HCT116 (cell line): ENCODE measurements around the gene GCN1. TPM values are rescaled to one million over a fixed set of nuclear protein-coding genes. Genes with fewer than 3 reads are reported as not detected.

Experiments
- ATAC-seq: fragments of 200-7000 bp; cut with Tn5 transposase; 2 replicates; pipeline ENCODE4 v1.9.1; 2020; ENCODE audit warnings: mild to moderate bottlenecking, moderate library complexity
- BruUV-seq: library from RNA; stranded (reverse); fragments of 400-500 nt; replicated peaks from 2 replicates; lab custom pipeline; 2021; lab: Mats Ljungman, UMichigan
- CTCF ChIA-PET: fragments of 300-600 bp; sonication (Branson Sonifier 250); formaldehyde crosslinking; loops from one replicate; lab custom pipeline; 2021; ENCODE audit warnings: antibody characterized with exemption; lab: Charles Lee
- POLR2A ChIA-PET: fragments of 300-600, 350-600 bp; sonication (Branson Sonifier 250); formaldehyde crosslinking; loops from one replicate; lab custom pipeline; 2021; ENCODE audit warnings: antibody characterized with exemption; lab: Charles Lee
- RAD21 ChIA-PET, 2 experiments: fragments of 300-600 bp; sonication (Branson Sonifier 250); formaldehyde crosslinking; loops; one replicate each; lab custom pipeline; 2023; ENCODE audit warnings: low total read pairs in 2 of 2; ENCODE audit not compliant: uncharacterized antibody in 2 of 2, unreplicated experiment in 2 of 2, low non-redundant PET in 1 of 2; lab: Charles Lee
- DNase-seq: peaks from one replicate; pipeline ENCODE4 v3.0.0-alpha.2; 2010; ENCODE audit warnings: low read depth, low spot score
- H2AFZ ChIP-seq: fragments of 200-600 bp; shearing (Covaris generic), sonication (generic); 2 replicates; pipeline ENCODE4 v1.6.1; 2017; ENCODE audit warnings: low read depth, mixed run types, mixed read lengths, antibody characterized with exemption, low read length; ENCODE audit not compliant: poor library complexity, severe bottlenecking
- H3K27ac ChIP-seq: 2 replicates; pipeline ENCODE4 v1.5.1; 2012; ENCODE audit warnings: low read depth, low read length
- H3K27me3 ChIP-seq: fragments of 200-600 bp; sonication (generic); 2 replicates; pipeline ENCODE4 v1.6.1; 2016; ENCODE audit warnings: mixed run types, low read length, mixed read lengths; ENCODE audit not compliant: insufficient read depth
- H3K36me3 ChIP-seq, 2 experiments: fragments of 200-500 bp in 1 of 2; fragments of 200-600 bp in 1 of 2; sonication (Bioruptor generic) in 1 of 2; sonication (generic) in 1 of 2; 2 replicates each; pipeline versions ENCODE4 v1.5.1 to v1.6.1; 2014 to 2016; ENCODE audit warnings: low read length in 2 of 2, inconsistent platforms in 1 of 2, mixed read lengths in 1 of 2, mixed run types in 1 of 2; ENCODE audit not compliant: insufficient read depth in 2 of 2, control insufficient read depth in 1 of 2
- H3K4me1 ChIP-seq, 2 experiments: fragments of 200-600 bp in 1 of 2; sonication (generic) in 1 of 2; 2 replicates each; pipeline versions ENCODE4 v1.5.1 to v1.6.1; 2012 to 2017; ENCODE audit warnings: low read length in 2 of 2, inconsistent platforms in 1 of 2, mild to moderate bottlenecking in 1 of 2, mixed read lengths in 1 of 2, mixed run types in 1 of 2, moderate library complexity in 1 of 2; ENCODE audit not compliant: insufficient read depth in 2 of 2, control insufficient read depth in 1 of 2
- H3K4me2 ChIP-seq: fragments of 200-600 bp; sonication (generic); 2 replicates; pipeline ENCODE4 v1.6.1; 2017; ENCODE audit warnings: mixed run types, low read length, mixed read lengths
- H3K4me3 ChIP-seq, 2 experiments: fragments of 200-600 bp in 1 of 2; sonication (generic) in 1 of 2; replicated peaks in 1 of 2; 2 replicates each; pipeline ENCODE4 v1.5.1; 2011 to 2016; ENCODE audit warnings: low read length in 2 of 2, control low read depth in 1 of 2, low read depth in 1 of 2, mild to moderate bottlenecking in 1 of 2, mixed read lengths in 1 of 2, mixed run types in 1 of 2
- H3K79me2 ChIP-seq: fragments of 200-600 bp; sonication (generic); 2 replicates; pipeline ENCODE4 v1.6.1; 2017; ENCODE audit warnings: mild to moderate bottlenecking, mixed run types, low read length, moderate library complexity, mixed read lengths; ENCODE audit not compliant: insufficient read depth
- H3K9ac ChIP-seq: fragments of 200-600 bp; sonication (generic); 2 replicates; pipeline ENCODE4 v1.6.1; 2016; ENCODE audit warnings: low read length, mixed read lengths
- H3K9me2 ChIP-seq: fragments of 200-600 bp; sonication (generic), shearing (Covaris generic); 2 replicates; pipeline ENCODE4 v1.6.1; 2017; ENCODE audit warnings: mixed run types, mild to moderate bottlenecking, moderate library complexity; ENCODE audit not compliant: insufficient read depth
- H3K9me3 ChIP-seq, 2 experiments: fragments of 200-500 bp in 1 of 2; fragments of 200-600 bp in 1 of 2; sonication (Bioruptor generic) in 1 of 2; sonication (generic) in 1 of 2; 2 replicates each; pipeline ENCODE4 v1.6.1; 2014 to 2017; ENCODE audit warnings: low read length in 2 of 2, mixed read lengths in 2 of 2, inconsistent platforms in 1 of 2, low read depth in 1 of 2, mild to moderate bottlenecking in 1 of 2, mixed run types in 1 of 2, moderate library complexity in 1 of 2; ENCODE audit not compliant: control insufficient read depth in 1 of 2, insufficient read depth in 1 of 2
- H4K20me1 ChIP-seq: fragments of 200-600 bp; sonication (generic), shearing (Covaris generic); 2 replicates; pipeline ENCODE4 v1.6.1; 2017; ENCODE audit warnings: mixed run types, mild to moderate bottlenecking, moderate library complexity; ENCODE audit not compliant: insufficient read depth
- CEBPB ChIP-seq: IDR thresholded peaks from 2 replicates; pipeline ENCODE4 v1.6.1; 2012; ENCODE audit warnings: low read depth
- EZH2 ChIP-seq: fragments of 200-600 bp; sonication (generic); IDR thresholded peaks from 2 replicates; pipeline ENCODE4 v1.6.1; 2017; ENCODE audit warnings: antibody characterized with exemption, mixed run types
- POLR2A ChIP-seq: IDR thresholded peaks from 2 replicates; pipeline ENCODE4 v1.7.0; 2011; ENCODE audit warnings: borderline replicate concordance; ENCODE audit not compliant: insufficient read depth, insufficient read length; ENCODE audit errors: extremely low read depth
- TCF7L2 ChIP-seq: IDR thresholded peaks from 2 replicates; pipeline ENCODE4 v1.7.0; 2011; ENCODE audit warnings: borderline replicate concordance, inconsistent platforms; ENCODE audit not compliant: insufficient read depth, insufficient read length; ENCODE audit errors: extremely low read depth
- YY1 ChIP-seq: IDR thresholded peaks from 2 replicates; pipeline ENCODE4 v1.6.1; 2011; ENCODE audit warnings: low read length, low read depth, moderate library complexity, mild to moderate bottlenecking; ENCODE audit not compliant: insufficient replicate concordance; ENCODE audit errors: extremely low read depth
- ZNF274 ChIP-seq: fragments of 200-500 bp; sonication (Bioruptor generic); IDR thresholded peaks from 2 replicates; pipeline ENCODE4 v1.6.1; 2014; ENCODE audit warnings: mild to moderate bottlenecking, low read depth, low read length, inconsistent platforms
- intact Hi-C: fragments of 100-400 bp; cut with micrococcal nuclease; formaldehyde crosslinking; loops from 2 replicates; pipeline ENCODE4 v1.10.0; 2022
- total RNA-seq: library from RNA; stranded (reverse); gene quantifications from one replicate; pipeline ENCODE4 v1.2.1, GENCODE V29; 2021; ENCODE audit not compliant: unreplicated experiment
- TF ChIP-seq, protein P1 (sequence below): IDR thresholded peaks from 2 replicates; pipeline ENCODE4 v1.6.1; 2012
- TF ChIP-seq, protein P2 (sequence below): IDR thresholded peaks from 2 replicates; pipeline ENCODE4 v1.6.1; 2011; ENCODE audit warnings: mild to moderate bottlenecking, low read length, moderate library complexity; ENCODE audit not compliant: insufficient replicate concordance; ENCODE audit errors: extremely low read depth

The GCN1 gene
- total RNA-seq, 1 experiment from 2014 or later, result 184 TPM

DNA sequence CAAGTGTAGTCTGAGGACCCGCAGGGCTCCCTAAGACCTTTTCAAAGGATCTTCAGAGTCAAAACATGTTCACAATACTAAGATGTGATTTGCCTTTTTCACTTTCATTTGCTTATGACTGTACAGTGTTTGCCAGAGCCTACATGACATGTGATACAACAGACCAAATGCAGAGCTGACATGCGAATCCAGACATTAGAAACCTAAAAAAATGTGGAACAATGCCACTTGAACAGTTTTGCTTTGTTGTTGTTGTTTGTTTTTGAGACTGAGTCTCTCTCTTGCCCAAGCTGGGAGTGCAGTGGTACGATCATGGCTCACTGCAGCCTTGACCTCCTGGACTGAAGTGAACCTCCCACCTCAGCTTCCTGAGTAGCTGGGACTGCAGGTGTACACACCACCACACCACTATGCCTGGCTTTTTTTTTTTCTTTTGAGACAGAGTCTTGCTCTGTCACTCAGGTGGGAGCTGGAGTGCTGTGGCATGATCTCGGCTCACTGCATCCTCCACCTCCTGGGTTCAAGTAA, 72.7 kb downstream of the GCN1 start:
- intact Hi-C loops, result no loop called here
- no peaks in the 10 kb centered on the region for H3K9me3 ChIP-seq
- H3K79me2 ChIP-seq, result peaks cover 17% of the 10 kb centered on the region
- H2AFZ ChIP-seq, result no peak overlapping the region
- BruUV-seq, result no TSS peak
- H3K27me3 ChIP-seq, result no peaks in the 10 kb centered on the region
- no peaks in the 10 kb centered on the region for H3K9me2 ChIP-seq
- H3K36me3 ChIP-seq, result peaks cover 1 to 5% of the 10 kb centered on the region in 2 experiments; a peak in 2 of 4 replicates
- H3K27ac ChIP-seq, result no peak overlapping the region
- no peak overlapping the region for H3K4me2 ChIP-seq
- ChIA-PET CTCF (no interaction called here), RAD21 (no interaction called here), POLR2A (interaction anchor here (1.3 kb wide), 1 partner anchor 170 kb away, joined by 5 read pairs; the partner anchor contains the start of gene RNU4-2)
- no peaks in the 10 kb centered on the region; the same call in 1 of the 2 replicates for H4K20me1 ChIP-seq
- ATAC-seq (no peak), DNase-seq (no peak)
- H3K9ac ChIP-seq, result no peak overlapping the region
- peaks cover 11 to 14% of the 10 kb centered on the region in 2 experiments for H3K4me1 ChIP-seq
- no peak for TF ChIP-seq CEBPB
- no peak for TF ChIP-seq ZNF274
- no peak for TF ChIP-seq YY1
- no peak for TF ChIP-seq EZH2
- TF ChIP-seq, protein P1, sequence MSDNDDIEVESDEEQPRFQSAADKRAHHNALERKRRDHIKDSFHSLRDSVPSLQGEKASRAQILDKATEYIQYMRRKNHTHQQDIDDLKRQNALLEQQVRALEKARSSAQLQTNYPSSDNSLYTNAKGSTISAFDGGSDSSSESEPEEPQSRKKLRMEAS, result no peak
- TF ChIP-seq, protein P2, sequence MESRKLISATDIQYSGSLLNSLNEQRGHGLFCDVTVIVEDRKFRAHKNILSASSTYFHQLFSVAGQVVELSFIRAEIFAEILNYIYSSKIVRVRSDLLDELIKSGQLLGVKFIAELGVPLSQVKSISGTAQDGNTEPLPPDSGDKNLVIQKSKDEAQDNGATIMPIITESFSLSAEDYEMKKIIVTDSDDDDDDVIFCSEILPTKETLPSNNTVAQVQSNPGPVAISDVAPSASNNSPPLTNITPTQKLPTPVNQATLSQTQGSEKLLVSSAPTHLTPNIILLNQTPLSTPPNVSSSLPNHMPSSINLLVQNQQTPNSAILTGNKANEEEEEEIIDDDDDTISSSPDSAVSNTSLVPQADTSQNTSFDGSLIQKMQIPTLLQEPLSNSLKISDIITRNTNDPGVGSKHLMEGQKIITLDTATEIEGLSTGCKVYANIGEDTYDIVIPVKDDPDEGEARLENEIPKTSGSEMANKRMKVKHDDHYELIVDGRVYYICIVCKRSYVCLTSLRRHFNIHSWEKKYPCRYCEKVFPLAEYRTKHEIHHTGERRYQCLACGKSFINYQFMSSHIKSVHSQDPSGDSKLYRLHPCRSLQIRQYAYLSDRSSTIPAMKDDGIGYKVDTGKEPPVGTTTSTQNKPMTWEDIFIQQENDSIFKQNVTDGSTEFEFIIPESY, result no peak
- no peak for TF ChIP-seq POLR2A
- no peak for TF ChIP-seq TCF7L2
- H3K4me3 ChIP-seq, result no peak overlapping the region
